PC-9 (cell line): ENCODE results near the gene AK9. TPM values are rescaled to one million over a fixed set of nuclear protein-coding genes. Genes with fewer than 3 reads are reported as not detected.
A peak's percentile ranks its signal among the peaks of the same experiment; 100 is the strongest.

Source experiments
- BruUV-seq: library from RNA; stranded (reverse); fragments of 400-500 nt; replicated peaks from 2 replicates; lab custom pipeline; 2021; lab: Mats Ljungman, UMichigan
- CTCF ChIA-PET: fragments of 300-600 bp; sonication (Branson Sonifier 250); formaldehyde crosslinking; loops from one replicate; lab custom pipeline; 2022; ENCODE audit warnings: antibody characterized with exemption; lab: Charles Lee
- POLR2A ChIA-PET: fragments of 300-600 bp; sonication (Branson Sonifier 250); formaldehyde crosslinking; loops from one replicate; lab custom pipeline; 2022; ENCODE audit warnings: antibody characterized with exemption; ENCODE audit not compliant: unreplicated experiment; lab: Charles Lee
- DNase-seq, 2 experiments: peaks; one replicate each; pipeline versions ENCODE4 v3.0.0 to v3.0.0-alpha.2; 2015 to 2022; ENCODE audit warnings: mixed read lengths in 1 of 2
- H2AFZ ChIP-seq: fragments of 200-600 bp; sonication (generic); 2 replicates; pipeline ENCODE4 v1.8.1; 2017; ENCODE audit warnings: antibody characterized with exemption
- H3F3A ChIP-seq: fragments of 200-600 bp; sonication (generic); 2 replicates; pipeline ENCODE4 v1.8.1; 2017; ENCODE audit warnings: antibody characterized with exemption, mild to moderate bottlenecking, low read depth; ENCODE audit not compliant: insufficient read depth
- H3K27ac ChIP-seq: fragments of 200-600 bp; sonication (generic); 2 replicates; pipeline ENCODE4 v1.6.1; 2016; ENCODE audit warnings: mixed run types
- H3K27me3 ChIP-seq: fragments of 200-600 bp; sonication (generic); 2 replicates; pipeline ENCODE4 v1.6.1; 2016; ENCODE audit warnings: low read depth, mixed run types; ENCODE audit not compliant: insufficient read depth
- H3K36me3 ChIP-seq: fragments of 200-600 bp; sonication (generic); 2 replicates; pipeline ENCODE4 v1.6.1; 2016; ENCODE audit warnings: low read depth, mixed run types
- H3K4me1 ChIP-seq: fragments of 200-600 bp; sonication (generic); replicated peaks from 2 replicates; pipeline ENCODE4 v1.6.1; 2016; ENCODE audit warnings: mixed run types; ENCODE audit not compliant: insufficient read depth
- H3K4me2 ChIP-seq: fragments of 200-600 bp; sonication (generic); 2 replicates; pipeline ENCODE4 v1.6.1; 2017; ENCODE audit warnings: mixed run types
- H3K4me3 ChIP-seq: fragments of 200-600 bp; sonication (generic); 2 replicates; pipeline ENCODE4 v1.6.1; 2016; ENCODE audit warnings: mixed run types
- H3K79me2 ChIP-seq: fragments of 200-600 bp; sonication (generic); 2 replicates; pipeline ENCODE4 v1.6.1; 2017; ENCODE audit warnings: low read depth, mixed run types
- H3K9me2 ChIP-seq: fragments of 200-600 bp; sonication (generic); 2 replicates; pipeline ENCODE4 v1.8.1; 2017; ENCODE audit warnings: mild to moderate bottlenecking; ENCODE audit not compliant: insufficient read depth
- H3K9me3 ChIP-seq: fragments of 200-600 bp; sonication (generic); 2 replicates; pipeline ENCODE4 v1.8.1; 2016; ENCODE audit warnings: low read depth; ENCODE audit not compliant: insufficient read depth
- H4K20me1 ChIP-seq: fragments of 200-600 bp; sonication (generic); 2 replicates; pipeline ENCODE4 v1.8.1; 2017; ENCODE audit not compliant: insufficient read depth
- CTCF ChIP-seq: fragments of 200-600 bp; sonication (generic); conservative IDR thresholded peaks from 2 replicates; pipeline ENCODE4 v1.6.1; 2017; ENCODE audit warnings: mixed run types, antibody characterized with exemption, mild to moderate bottlenecking, moderate library complexity
- EZH2 ChIP-seq: fragments of 200-600 bp; sonication (generic); IDR thresholded peaks from 2 replicates; pipeline ENCODE4 v1.8.0; 2017; ENCODE audit warnings: antibody characterized with exemption, low read depth
- intact Hi-C: fragments of 100-400 bp; cut with micrococcal nuclease; formaldehyde crosslinking; loops from one replicate; pipeline ENCODE4 v1.10.0; 2022; ENCODE audit not compliant: unreplicated experiment
- total RNA-seq: library from RNA; stranded (reverse); gene quantifications from 2 replicates; pipeline ENCODE4 v1.2.3, GENCODE V29; 2021

AK9 gene
- total RNA-seq, 1 experiment from 2014 or later: 7.4 TPM

DNA sequence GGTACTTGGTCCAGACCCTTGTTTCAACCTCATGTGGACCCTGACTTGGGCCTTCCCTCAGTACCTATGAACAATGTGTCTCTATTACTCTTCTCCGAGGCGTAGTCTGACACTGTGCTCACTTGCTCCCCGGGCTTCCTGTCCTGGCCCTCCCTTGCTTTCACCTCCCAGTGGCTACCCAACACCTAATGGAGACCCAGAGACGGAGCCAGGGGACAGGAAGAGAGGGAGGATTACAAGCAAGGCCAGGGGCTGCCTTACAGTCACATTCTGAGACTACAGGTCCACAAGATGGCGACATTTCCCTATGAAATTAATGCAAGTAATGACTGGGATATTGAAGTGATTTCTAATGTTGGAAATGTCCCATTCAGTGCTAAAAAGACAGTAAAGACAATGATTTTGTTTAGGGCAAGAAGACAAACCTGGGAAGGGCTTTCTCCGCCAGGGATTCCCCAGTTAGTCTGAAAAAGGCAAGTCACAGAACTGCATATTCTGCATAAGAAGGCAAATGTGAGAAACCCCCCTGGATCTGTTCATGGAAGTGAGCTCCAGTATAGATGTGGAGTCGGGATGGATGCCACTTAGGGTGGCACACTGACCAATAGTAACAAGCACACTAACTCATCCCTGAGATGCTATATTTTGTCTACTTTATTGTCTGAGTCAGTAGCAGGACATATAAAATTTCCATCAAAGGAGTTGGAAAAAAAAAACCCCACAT is 163.9 kb downstream of the AK9 start:
- Histone ChIP-seq H3K9me2 (no peaks in the 10 kb centered on the region), H3K79me2 (no peaks in the 10 kb centered on the region), H3K36me3 (no peaks in the 10 kb centered on the region), H3K27ac (no peak overlapping the region), H4K20me1 (no peaks in the 10 kb centered on the region), H3F3A (no peaks in the 10 kb centered on the region), H2AFZ (no peak overlapping the region), H3K9me3 (peaks cover 8% of the 10 kb centered on the region; the same call in 1 of the 2 replicates), H3K4me1 (no peaks in the 10 kb centered on the region), H3K4me2 (no peak overlapping the region), H3K4me3 (no peak overlapping the region), H3K27me3 (no peaks in the 10 kb centered on the region)
- no TSS peak for BruUV-seq
- peak; percentile 33 to 55 for DNase-seq
- TF ChIP-seq CTCF: peak; percentile 80
- TF ChIP-seq EZH2: no peak
- POLR2A ChIA-PET: no interaction called here
- CTCF ChIA-PET: no interaction called here
- intact Hi-C loops: loop anchor here (1.0 to 2.0 kb wide), 5 partner anchors 178 to 864 kb away; no protein-coding TSS in a partner anchor

DNA sequence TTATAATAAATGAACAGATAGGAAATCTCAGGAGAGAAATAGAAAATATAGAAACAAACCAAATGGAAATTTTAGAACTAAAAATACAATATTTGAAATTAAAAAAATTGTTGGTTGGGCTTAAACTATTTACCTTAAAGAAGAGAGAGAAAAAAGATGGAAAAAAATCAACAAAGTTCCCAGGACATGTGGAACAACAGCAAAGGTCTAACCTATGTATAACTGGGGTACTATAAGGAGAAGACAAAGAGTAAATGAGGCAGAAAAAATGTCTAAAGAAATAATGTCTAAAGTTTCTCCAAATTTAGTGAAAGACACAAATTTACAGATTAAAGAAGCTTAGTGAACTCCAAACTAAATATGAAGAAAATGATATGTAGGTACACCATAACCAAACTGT is 166.9 kb downstream of the AK9 start:
- H3K4me3 ChIP-seq: no peak overlapping the region
- H3K36me3 ChIP-seq: no peaks in the 10 kb centered on the region
- CTCF ChIA-PET: no interaction called here
- H3K9me3 ChIP-seq: peaks cover 8% of the 10 kb centered on the region; the same call in 1 of the 2 replicates
- POLR2A ChIA-PET: no interaction called here
- TF ChIP-seq EZH2: no peak
- TF ChIP-seq CTCF: no peak
- H3K79me2 ChIP-seq: no peaks in the 10 kb centered on the region
- H3K27me3 ChIP-seq: no peaks in the 10 kb centered on the region
- no peak for DNase-seq
- H3F3A ChIP-seq: no peaks in the 10 kb centered on the region
- H3K4me1 ChIP-seq: no peaks in the 10 kb centered on the region
- H4K20me1 ChIP-seq: no peaks in the 10 kb centered on the region
- H3K4me2 ChIP-seq: no peak overlapping the region
- no peaks in the 10 kb centered on the region for H3K9me2 ChIP-seq
- intact Hi-C loops: no loop called here
- H3K27ac ChIP-seq: no peak overlapping the region
- H2AFZ ChIP-seq: no peak overlapping the region
- BruUV-seq: no TSS peak

- no peak overlapping the region for H3K27ac ChIP-seq
- no peak overlapping the region for H3K4me2 ChIP-seq
- no peaks in the 10 kb centered on the region for H3K79me2 ChIP-seq
- H3K36me3 ChIP-seq: no peaks in the 10 kb centered on the region
- no peak for TF ChIP-seq EZH2
- no peak for TF ChIP-seq CTCF
- H2AFZ ChIP-seq: no peak overlapping the region
- ChIA-PET POLR2A (no interaction called here), CTCF (no interaction called here)
- no peaks in the 10 kb centered on the region for H3F3A ChIP-seq
- H3K27me3 ChIP-seq: no peaks in the 10 kb centered on the region
- no peaks in the 10 kb centered on the region for H4K20me1 ChIP-seq
- H3K4me1 ChIP-seq: no peaks in the 10 kb centered on the region
- H3K9me3 ChIP-seq: peaks cover 8% of the 10 kb centered on the region; the same call in 1 of the 2 replicates
- BruUV-seq: no TSS peak
- intact Hi-C loops: no loop called here
- no peaks in the 10 kb centered on the region; the same call in 1 of the 2 replicates for H3K9me2 ChIP-seq
- no peak overlapping the region for H3K4me3 ChIP-seq
- no peak for DNase-seq
Observed at GRCh38 chr6:109523478-109523877, 167.5 kb downstream of the AK9 start.
